ENCODE measurements around the gene CPEB4.

CPEB4 gene

DNA sequence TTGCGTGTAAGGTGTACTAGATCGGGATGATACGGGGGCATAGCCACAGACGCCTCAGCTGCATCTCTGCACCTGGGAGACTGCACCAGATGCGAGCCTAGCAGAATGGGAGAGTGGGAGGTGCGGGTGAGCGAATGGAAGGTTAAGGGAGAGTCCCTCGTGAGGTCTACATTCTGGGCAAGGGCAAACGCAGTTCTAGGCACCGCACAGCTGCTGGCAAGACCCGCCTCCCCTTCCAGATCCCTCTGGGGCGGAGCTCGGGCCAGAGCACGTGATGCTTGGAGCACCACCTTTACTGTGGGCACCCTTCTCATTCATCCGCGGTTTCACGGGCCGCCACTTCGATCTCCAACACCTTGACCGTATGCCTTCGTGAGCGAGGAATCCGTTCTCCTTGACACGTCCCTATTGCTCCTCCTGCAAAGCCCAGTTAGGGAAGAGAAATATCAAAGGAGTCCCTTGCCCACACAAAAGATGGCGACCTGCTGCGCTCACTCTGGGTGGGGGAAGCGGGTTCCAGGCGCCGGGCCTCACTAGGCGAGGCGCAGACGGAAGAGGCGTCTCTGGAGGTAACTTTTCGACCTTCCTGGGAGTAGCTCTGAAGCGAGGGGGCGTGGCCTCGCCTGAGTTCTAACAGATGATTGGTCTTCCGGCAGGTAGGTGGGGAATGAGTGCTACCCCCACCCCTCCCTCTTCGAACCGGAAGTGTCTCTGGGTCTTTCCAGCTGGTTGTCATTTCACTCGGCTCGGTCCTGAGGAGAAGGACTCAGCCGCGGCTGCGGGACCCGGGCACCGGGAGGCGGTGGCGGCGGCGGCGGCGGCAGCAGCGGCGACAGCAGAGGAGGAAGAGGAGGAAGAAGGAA lies at the start of gene CPEB4:
TSS of gene CPEB4 (plus strand) at position 740 of the 863 bp plus-strand sequence. CDS start 1,385 bp downstream, outside the sequence.
- peak; percentile 92 for DNase-seq (ENCODE audit: low spot score)

DNA sequence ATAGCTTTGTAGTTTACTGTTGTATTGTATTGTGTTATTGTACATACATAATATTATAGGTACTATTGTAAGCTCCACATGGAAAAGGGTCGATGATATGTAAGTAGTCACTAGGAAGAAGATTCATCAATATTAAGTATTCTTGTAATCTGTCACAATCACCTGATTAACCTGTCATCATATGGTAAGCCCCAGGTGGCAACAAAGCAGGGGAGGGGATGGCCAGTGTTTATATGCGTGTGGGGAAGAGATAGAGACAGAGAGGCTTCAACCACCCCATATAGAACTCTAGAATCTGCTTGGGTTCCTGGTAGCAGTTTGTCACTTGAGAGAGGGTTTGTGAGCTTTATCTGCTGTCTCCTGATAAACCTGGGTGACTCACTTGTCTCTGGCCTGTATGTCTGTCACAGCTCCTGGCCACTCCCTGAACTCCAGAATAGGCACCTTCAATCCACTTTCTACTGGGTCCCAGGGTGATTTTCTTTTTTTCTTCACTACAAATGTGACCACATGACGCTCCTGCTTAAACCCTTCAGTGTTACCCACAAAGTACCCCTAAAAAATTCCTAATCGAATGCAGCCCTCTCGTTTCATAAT lies 48.9 kb upstream of the CPEB4 start:
- peak; percentile 18 for DNase-seq (ENCODE audit: low spot score)

DNA sequence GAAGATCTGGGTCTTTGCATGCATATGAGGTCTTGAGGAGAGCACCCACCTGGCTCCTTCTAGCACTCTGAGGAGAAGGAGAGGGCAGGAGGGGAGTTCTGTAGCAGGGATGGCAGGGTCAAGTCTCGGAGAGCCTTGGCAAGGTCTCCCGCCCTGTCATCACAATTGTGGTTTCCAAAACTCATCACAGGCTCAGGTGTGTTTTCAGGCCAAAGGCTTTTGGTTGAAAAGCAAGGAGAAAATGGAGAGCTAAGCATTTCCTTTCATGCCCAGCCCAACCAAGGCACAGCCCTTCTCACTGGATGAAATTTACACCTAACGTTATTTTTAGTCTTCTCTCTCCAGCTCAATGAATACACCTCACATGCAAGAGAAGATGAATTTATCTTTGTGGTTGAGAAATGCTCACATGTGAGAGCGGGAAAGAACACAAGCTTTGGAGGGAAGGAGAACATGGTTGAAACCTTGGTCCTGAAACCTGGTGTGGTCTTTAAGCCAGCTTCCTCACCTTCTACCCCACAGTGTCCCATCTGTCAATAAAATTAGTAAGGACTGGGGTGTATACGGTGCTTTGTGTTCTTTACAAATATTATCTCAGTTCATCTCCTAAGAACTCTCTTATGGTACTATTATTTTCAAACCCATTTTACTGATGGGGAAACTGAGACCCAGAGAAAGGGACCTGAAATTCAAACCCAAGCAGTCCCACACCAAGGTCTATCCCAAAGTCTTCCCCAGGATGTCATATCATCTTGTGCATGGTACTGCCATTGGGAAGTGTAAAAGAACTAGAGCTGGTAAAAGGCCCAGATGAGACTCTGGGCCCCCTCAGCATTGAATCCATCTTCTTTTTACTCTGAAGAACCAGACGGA lies 47.8 kb upstream of the CPEB4 start:
- DNase-seq (ENCODE audit: low spot score): no peak

DNA sequence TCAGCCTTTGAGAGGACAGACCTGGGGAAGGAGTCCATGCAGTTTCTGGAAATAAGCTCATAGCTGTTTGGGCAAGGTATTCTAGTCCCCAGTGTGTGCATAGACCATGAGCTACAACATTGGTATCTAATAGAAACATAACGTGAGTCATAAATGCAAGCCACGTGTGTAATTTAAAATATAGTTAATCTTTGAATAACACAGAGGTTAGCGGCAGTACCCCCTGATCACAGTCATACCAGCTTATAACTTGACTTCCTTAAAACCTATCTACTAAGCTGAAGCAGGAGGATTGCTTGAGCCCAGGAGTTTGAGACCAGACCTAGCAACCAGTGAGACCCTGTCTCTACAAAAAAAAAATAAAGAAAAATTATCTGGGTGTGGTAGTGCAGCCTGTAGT lies 46.4 kb upstream of the CPEB4 start:
- no peak for DNase-seq (ENCODE audit: low spot score)

DNA sequence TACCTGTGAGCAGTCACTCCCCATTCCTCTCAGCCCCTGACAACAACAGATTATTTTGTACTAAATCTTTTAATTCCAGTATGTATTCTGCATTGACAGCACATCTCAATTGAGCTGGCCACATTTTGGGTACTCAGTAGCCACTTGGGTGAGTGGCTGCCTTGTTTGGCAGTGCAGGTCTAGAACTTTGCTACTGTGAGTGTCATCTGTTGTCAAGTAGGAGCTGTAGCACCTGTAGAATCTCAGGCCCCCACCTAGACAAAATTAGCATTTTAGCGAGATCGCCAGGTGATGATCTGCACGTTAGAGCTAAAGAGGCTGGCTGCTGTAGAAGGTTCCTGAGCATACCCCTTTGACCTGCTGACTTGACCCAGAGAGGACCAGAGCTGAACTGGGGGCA lies 44.4 kb upstream of the CPEB4 start:
- no peak for DNase-seq (ENCODE audit: low spot score)

DNA sequence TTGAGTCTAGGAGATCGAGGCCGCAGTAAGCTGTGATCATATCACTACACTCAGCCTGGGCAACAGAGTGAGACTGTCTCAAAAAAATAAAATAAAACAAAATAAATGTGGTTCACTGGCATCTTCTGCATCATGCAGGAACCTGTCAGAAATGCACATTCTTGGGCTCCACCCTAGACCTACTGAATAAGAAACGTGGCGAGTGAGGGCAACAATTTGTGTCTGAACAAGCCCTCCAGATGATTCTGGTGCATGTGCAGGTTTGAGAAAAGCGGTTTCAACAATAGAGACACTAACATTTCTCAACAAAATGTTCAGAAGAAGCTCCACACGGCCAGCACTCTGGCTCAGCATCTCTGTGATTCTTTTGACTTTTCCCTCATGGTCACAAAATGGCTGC lies 42.8 kb upstream of the CPEB4 start:
- DNase-seq (ENCODE audit: low spot score): no peak

DNA sequence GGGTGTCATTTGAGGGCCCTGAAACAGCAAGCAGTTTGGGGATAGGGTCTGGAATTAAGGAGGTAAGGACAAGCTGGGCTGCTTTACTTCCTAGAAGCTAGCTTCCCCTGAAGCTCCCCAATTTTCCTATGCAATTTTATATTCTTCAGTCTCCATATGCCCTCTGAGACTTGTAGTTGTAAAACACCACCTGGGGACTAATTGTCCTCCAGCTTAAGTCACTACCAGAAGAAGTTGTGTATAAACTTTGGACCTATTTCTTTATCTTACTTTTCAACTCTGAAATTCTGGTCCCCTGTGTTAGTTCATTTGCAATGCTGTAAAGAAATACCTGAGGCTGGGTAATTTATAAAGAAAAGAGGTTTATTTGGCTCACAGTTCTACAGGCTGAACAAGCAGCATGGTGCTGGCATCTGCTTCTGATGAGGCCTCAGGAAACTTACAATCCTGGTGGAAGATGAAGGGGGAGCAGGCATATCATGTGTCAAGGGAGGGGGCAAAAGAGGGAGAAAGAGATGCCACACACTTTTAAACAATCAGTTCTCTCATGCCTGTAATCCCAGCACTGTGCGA lies 41.1 kb upstream of the CPEB4 start:
- DNase-seq (ENCODE audit: low spot score): no peak

DNA sequence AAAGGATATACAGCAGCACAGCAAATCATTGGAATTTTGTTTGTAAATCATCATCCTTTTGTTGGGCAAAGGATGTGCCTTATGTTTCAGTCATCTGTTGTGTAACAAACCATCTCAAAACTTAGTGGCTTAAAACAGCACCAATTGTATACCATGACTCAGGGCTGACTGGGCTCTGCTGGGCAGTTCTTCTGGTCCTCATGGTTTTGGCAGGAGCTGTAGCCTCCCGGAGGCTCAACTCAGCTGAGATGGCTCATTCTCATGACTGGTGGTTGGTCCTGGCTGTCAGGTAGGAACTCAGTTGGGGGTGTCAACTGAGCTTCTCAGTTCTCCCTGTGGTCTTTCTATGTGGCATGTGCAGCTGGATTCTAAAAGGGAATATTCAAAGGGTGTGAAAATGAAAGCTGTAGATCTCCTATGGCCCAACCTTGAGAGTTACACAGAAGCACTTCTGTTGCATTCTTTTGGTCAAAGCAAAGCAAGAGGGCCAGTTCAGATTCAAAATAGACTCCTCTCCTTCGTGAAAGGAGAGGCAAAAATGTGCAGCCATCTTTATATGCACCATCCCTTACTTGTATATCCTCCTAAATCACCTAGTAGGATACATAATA lies 39.1 kb upstream of the CPEB4 start:
- DNase-seq (ENCODE audit: low spot score): no peak

DNA sequence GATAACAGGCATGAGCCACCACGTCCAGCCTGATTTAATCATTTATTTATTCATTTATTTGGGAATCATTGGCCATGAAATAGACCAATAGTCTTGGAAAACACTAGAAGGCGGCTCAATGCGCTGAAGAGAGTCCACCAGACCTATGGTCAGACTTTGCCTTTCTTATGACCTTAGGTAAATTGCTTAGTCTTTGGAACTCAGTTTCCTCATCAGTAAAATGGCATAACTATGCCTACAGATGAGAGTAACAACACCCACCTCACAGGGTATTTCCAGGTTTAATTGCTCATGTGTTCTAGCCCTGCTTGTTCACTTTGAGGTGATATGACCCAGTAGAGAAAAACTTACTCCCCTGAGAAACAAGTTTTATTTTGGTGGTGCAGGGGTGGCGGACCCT lies 38.2 kb upstream of the CPEB4 start:
- no peak for DNase-seq (ENCODE audit: low spot score)

DNA sequence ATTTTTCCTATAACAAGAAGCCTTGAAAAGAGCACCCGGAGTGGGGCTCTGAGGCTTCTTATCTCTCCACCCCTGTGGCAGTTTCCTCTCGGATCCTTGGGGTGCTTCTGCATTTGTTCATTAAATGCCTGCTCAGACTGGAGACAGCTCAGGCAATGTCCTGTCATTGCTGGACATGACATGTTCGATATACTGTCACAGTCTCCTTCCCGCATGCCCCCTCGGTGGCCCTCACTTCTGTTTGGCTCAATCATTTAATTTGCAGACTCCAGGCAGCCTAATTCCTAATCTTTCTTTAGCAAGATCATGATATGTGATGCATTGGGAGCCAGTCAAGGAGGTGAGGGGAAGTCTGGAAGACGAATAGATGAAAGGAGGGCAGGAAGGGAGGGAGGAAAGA lies 37.5 kb upstream of the CPEB4 start:
- no peak for DNase-seq (ENCODE audit: low spot score)

DNA sequence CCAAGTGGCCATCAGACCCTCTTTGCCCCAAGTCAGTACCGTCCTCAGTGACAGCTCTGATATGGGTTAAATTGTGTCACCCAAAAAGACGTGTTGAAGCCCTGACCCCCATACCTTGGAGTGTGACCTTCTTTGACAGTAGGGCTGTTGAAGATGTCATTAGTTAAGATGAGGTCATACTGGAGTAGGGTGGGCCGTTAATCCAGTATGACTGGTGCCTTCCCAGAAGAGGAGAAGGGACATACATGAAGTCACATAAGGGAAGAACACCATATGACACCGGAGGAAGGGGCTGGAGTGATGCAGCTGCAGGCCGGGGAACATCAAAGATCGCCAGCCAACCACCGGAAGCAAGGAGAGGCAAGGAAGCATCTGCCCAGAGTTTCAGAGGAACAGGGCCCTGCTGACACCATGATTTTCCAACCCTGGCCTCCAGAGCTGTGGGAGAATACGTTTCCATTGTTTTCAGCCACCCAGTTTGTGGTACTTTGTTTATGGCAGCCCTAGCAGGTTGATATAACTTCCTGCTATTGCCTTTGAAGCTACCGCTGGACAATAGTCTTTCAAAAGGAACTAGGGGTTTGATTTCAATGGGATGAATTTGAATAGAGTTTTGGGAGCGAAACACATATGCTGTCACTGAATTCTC lies 36.4 kb upstream of the CPEB4 start:
- no peak for DNase-seq (ENCODE audit: low spot score)

DNA sequence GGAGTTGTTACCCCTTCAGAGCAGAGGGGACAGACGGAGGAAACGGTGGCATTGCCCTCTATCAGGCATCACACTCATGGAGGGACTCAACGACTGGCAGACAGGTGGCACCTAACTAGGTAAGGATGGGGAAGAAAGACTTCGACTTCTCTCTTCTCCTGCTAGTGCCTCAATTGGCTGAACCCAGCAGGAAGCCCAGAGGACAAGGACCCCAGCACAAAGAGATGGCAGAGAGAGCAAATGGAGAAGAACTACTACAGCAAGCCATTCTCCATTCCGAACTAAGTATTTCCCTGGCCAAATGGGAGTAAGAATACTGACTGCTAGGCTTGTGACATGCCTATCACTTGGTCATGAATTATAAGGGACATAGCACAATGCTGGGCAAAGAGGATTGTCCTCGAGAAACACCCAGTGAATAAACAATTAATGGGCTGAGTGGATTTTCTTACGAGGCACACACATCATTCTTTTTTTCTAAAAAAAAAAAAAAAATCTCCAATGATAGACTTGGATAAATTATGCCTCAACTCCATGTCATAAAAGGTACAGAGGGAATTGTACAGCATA lies 35.3 kb upstream of the CPEB4 start:
- no peak for DNase-seq (ENCODE audit: low spot score)

DNA sequence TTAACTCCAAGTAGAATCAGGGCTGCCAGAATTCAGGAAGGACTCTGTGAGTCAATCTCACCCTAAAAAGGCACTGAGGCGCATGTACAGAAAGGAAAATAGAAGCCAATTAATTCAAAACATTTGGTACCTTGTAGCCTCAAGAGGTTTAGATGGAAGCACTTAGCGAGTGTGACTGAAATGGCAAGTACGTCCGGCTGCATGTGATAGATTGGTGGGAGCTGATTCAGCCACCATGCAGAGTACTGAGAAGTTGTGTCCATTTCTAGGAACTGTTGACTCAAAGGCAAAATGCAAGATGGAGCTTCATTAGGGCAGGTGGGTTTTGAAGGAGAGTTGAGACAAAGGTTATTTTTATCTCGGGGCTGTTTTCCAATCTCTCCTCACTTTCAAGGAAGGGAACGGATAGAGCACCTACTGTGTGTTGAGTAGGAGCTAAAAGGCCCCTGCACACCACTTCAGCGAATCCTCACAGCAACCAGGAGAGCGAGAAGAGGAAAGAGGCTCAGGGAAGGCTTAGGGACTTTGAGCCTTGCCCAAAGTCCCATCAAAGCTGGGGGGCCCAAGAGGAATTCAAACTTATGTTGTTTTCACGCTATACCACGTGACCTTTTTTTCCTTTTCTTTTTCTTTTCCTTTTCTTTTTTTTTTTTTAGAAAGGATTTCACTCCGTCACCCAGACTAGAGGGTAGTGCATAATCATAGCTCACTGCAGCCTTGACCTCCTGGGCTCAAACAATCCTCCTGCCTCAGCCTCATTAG lies 34.6 kb upstream of the CPEB4 start:
- no peak for DNase-seq (ENCODE audit: low spot score)

DNA sequence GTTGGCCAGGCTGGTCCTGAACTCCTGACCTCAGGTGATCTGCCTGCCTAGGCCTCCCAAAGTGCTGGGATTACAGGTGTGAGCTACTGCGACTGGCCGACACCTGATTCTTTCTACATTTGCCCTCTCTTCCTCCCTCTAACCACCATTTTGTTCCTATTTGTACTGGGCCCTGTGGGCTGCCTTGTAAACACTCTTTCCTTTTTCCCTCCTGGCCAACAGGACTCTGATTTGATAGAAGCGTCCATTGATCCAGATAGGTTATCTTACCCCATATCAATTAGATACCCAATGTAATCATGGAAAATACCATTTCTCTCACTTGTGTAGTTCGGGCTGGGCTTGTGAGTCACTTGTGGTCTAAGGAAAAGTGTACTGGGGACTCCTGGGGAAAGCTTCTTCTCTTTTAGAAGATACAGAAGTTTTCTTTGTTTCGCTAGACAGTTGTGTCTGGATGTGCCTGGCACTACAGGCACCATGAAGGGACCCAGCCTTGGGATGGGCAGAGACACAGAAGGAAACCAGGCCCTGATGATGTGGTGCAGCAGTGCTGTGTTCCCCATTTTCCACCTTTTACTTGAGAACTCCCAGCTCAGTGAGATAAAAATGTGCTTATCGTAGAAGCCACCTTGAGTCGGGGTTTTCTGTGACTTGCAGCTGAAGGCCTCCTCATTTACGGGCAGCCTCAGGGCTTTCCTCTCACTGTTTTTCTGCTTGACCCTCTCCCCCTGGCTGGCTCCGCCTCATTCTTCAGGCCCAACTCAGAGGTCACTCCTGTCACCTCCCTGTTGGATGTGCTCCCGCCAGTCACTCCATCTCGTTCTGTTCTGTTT lies 32.8 kb upstream of the CPEB4 start:
- DNase-seq (ENCODE audit: low spot score): no peak

DNA sequence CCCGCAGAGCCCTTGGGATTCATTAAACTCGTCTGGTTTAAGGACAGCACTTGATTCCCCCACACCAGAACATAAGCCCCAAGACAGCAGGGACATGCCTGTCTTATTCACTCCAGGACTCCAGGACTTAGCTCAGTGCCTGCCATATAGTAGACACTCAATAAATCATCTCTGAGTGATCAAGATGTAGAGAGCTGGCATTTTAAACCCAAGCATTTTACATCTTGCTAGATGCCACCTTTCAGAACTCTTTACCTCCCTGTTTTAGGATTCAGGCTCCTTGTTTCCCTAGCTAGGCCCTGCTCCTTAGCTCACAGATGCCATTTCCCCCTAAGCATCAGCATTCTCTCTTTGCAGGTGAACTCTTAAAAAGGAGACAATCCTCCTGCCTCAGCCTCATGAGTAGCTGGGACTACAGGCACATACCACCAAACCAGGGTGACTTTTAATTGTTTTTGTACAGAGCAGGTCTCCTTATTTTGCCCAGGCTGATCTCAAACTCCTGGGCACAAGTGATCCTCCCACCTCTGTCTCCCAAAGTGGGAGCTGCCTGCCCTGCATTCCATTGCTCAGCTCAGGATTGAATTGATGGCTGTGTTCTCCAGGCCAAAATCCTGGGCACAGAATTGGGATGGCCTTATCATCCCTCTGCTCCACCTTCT lies 32.0 kb upstream of the CPEB4 start:
- DNase-seq (ENCODE audit: low spot score): no peak

DNA sequence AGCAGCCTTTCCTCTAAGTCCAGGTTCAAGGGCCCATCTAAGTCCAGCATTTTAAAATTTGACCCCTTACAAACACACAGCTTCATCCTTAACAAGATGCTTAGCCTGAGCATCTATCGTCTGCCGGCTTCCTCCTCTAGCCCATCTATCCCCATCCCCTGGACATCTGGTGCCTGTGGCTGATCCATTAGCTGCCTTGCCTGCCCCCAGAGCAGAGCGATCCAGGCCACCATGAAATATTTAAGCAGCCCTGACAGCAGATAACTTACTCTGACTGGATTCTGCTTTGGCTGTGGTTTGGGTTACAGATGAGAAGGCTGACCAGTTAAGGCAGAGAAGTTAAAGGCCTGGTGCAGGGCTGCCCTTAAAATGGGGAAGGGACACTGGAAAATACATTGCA lies 30.9 kb upstream of the CPEB4 start:
- no peak for DNase-seq (ENCODE audit: low spot score)

DNA sequence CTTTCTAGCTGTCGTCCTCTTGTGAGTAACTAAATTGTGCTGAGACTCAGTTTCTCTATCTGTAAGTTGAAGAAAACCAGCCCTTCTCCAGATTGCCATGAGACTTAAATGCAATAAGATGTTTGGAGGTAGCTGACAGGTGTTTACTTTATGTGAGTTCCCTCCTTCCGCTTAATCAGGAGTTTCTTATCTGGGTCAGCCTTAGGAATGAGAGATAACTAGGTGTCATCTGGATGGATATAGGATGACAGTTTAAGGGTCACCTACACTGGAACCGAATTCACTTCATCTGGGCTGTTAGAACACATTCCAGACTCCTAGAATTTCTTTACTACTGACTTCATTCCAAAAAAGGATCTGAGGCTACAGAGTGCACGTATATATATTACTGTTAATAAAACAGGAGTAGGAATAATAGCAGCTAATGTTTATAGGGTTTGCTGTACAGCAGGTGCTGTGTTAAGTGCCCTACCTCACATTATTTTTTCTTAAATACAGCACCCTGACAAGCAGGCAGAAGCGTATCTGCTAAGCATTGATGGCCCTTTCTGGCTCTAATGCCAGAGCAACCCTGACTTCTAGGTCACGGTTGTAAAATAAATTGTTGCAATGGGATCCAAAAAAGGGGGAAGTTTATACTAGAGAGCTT lies 30.0 kb upstream of the CPEB4 start:
- DNase-seq (ENCODE audit: low spot score): no peak

DNA sequence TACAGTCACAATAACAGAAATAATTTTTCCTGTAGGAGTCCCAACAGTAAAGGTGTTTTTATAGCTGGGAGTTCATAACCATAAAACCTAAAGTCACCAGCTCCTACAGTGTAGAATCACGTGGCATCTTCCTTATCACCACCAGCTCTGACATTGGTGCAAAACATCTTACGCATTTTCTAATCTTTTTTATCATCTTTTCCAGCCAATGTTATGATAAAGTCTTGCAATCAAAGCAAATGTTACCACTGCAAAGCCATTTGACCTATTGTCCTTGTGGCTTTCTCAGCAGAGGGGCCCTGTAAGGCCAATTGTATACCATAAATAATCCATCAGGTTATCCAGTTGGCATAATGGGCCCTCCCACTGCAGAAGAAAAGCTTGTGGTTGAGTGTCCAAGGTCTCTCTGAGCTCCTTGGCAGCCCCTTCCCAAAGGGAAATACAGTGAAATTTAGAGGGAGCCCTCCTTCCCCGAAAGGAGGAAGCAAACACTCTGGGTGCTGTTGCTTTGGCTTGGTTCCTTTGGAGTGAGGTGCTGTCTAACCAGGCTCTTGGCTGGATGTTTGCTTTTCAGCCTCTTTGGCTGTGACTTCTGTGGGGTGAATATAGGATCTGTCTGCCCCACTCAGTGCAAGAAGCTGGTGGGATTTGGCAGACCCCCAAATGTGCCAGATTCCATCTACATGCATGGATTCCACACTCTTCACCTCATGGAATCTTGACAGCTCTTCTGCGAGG lies 29.3 kb upstream of the CPEB4 start:
- no peak for DNase-seq (ENCODE audit: low spot score)

Data from HuH-7.5 (cell line).